Natural killer cell treated with Interleukin-12 subunit alpha and Interleukin-12 subunit beta and Interleukin-15 and Interleukin-18, amount 100 ng/mL, for 72 hours (primary cell): ENCODE results near the gene ZNRF1. TPM values are rescaled to one million over a fixed set of nuclear protein-coding genes. Genes with fewer than 3 reads are reported as not detected.
"Not testable (repeated sequence)": the region's sequence is repeated elsewhere in the genome, so short reads cannot be mapped to it uniquely, and the experiment has no call there.

ENCODE experiments used
- ATAC-seq, 2 donors: fragments of 150-1000 bp; cut with Tn5 transposase in 1 of 2; sonication (Bioruptor Pico), chemical (Tn5 transposase) in 1 of 2; 2 replicates each; pipeline ENCODE4 v1.10.0; 2021
- DNase-seq: peaks from one replicate; pipeline ENCODE4 v3.0.0; 2022; ENCODE audit warnings: low spot score
- H3K27ac Mint-ChIP-seq, 2 donors: 1 replicate in 1 of 2; 2 replicates in 1 of 2; pipeline ENCODE4 v1.8.0; 2022; ENCODE audit warnings: mixed read lengths in 2 of 2, mild to moderate bottlenecking in 1 of 2, moderate library complexity in 1 of 2
- H3K27me3 Mint-ChIP-seq, 2 donors: 1 replicate in 1 of 2; 2 replicates in 1 of 2; pipeline ENCODE4 v1.8.0; 2022; ENCODE audit warnings: mixed read lengths in 2 of 2
- H3K36me3 Mint-ChIP-seq: one replicate; pipeline ENCODE4 v1.8.0; 2022; ENCODE audit warnings: mixed read lengths
- H3K4me1 Mint-ChIP-seq, 2 donors: 1 replicate in 1 of 2; 2 replicates in 1 of 2; pipeline ENCODE4 v1.8.0; 2022; ENCODE audit warnings: low read depth in 2 of 2, mixed read lengths in 2 of 2, mild to moderate bottlenecking in 1 of 2
- H3K4me3 Mint-ChIP-seq: one replicate; pipeline ENCODE4 v1.8.0; 2022; ENCODE audit warnings: mixed read lengths
- H3K9me3 Mint-ChIP-seq: 2 replicates; pipeline ENCODE4 v1.8.0; 2022; ENCODE audit warnings: mixed read lengths
- total RNA-seq, 2 donors: library from RNA; stranded (reverse); gene quantifications; one replicate each; pipeline ENCODE4 v1.2.3, GENCODE V29; 2022

The ZNRF1 gene
- total RNA-seq = 10 to 100 TPM; 58.6 to 89.7 TPM

- H3K4me1 Mint-ChIP-seq = peaks cover 44 to 45% of the 10 kb centered on the region in 2 donors
- H3K27ac Mint-ChIP-seq = peak within 1 kb of the TSS; percentile 77 to 86
- peaks cover 13% of the 10 kb centered on the region for H3K36me3 Mint-ChIP-seq
- peaks cover 3 to 7% of the 10 kb centered on the region in 2 donors for H3K27me3 Mint-ChIP-seq
- H3K4me3 Mint-ChIP-seq = peak within 1 kb of the TSS; percentile 93
- peak; percentile 91 to 94 for ATAC-seq
- peak; percentile 93 for DNase-seq
- H3K9me3 Mint-ChIP-seq = no peaks in the 10 kb centered on the region
These were observed at the start of gene ZNRF1 for GRCh38 chr16:74998481-74999218. Gene ZNRF1, plus strand, starts transcription at chr16:74999024. Its CDS starts 648 bp downstream, at chr16:74999672.

- Mint-ChIP-seq H3K4me1 (peaks cover 0 to 3% of the 10 kb centered on the region in 2 donors), H3K4me3 (no peak overlapping the region), H3K27me3 (no peaks in the 10 kb centered on the region), H3K27ac (no peak overlapping the region), H3K36me3 (peaks cover 12% of the 10 kb centered on the region), H3K9me3 (no peaks in the 10 kb centered on the region)
- ATAC-seq (no peak), DNase-seq (no peak)
These were observed 49.5 kb upstream of the ZNRF1 start for GRCh38 chr16:74949309-74949708.

GRCh38 chr16:74950511-74950910, 48.3 kb upstream of the ZNRF1 start:
- H3K4me1 Mint-ChIP-seq = peaks cover 0 to 3% of the 10 kb centered on the region in 2 donors
- no peak overlapping the region for H3K27ac Mint-ChIP-seq
- no peak overlapping the region for H3K4me3 Mint-ChIP-seq
- no peaks in the 10 kb centered on the region for H3K9me3 Mint-ChIP-seq
- peaks cover 18% of the 10 kb centered on the region for H3K36me3 Mint-ChIP-seq
- ATAC-seq = no peak
- no peaks in the 10 kb centered on the region for H3K27me3 Mint-ChIP-seq
- no peak for DNase-seq

GRCh38 chr16:74951206-74951605, 47.6 kb upstream of the ZNRF1 start:
- Mint-ChIP-seq H3K27ac (no peak overlapping the region), H3K4me3 (no peak overlapping the region), H3K9me3 (no peaks in the 10 kb centered on the region), H3K36me3 (peaks cover 20% of the 10 kb centered on the region), H3K27me3 (no peaks in the 10 kb centered on the region), H3K4me1 (peaks cover 0 to 3% of the 10 kb centered on the region in 2 donors)
- DNase-seq (no peak), ATAC-seq (no peak)

- no peaks in the 10 kb centered on the region for H3K27me3 Mint-ChIP-seq
- no peak overlapping the region for H3K27ac Mint-ChIP-seq
- H3K9me3 Mint-ChIP-seq = no peaks in the 10 kb centered on the region
- DNase-seq (no peak), ATAC-seq (no peak)
- H3K4me3 Mint-ChIP-seq = no peak overlapping the region
- peaks cover 23% of the 10 kb centered on the region for H3K36me3 Mint-ChIP-seq
- peaks cover 0 to 3% of the 10 kb centered on the region in 2 donors for H3K4me1 Mint-ChIP-seq
These were observed 47.1 kb upstream of the ZNRF1 start for GRCh38 chr16:74951681-74952080.

- Mint-ChIP-seq H3K4me3 (no peak overlapping the region), H3K9me3 (no peaks in the 10 kb centered on the region), H3K27me3 (no peaks in the 10 kb centered on the region), H3K4me1 (peaks cover 3 to 6% of the 10 kb centered on the region in 2 donors), H3K36me3 (peaks cover 19% of the 10 kb centered on the region), H3K27ac (no peak overlapping the region)
- no peak for DNase-seq
- ATAC-seq = no peak
These were observed 44.1 kb upstream of the ZNRF1 start for GRCh38 chr16:74954763-74955162.

GRCh38 chr16:74973304-74973703, 25.5 kb upstream of the ZNRF1 start:
- Mint-ChIP-seq H3K9me3 (no peaks in the 10 kb centered on the region), H3K27me3 (no peaks in the 10 kb centered on the region), H3K4me1 (peaks cover 6% of the 10 kb centered on the region in 2 donors), H3K27ac (no peak overlapping the region), H3K4me3 (no peak overlapping the region), H3K36me3 (no peaks in the 10 kb centered on the region)
- ATAC-seq (no peak), DNase-seq (no peak)

GRCh38 chr16:74975591-74975990, 23.2 kb upstream of the ZNRF1 start:
- Mint-ChIP-seq H3K36me3 (no peaks in the 10 kb centered on the region), H3K27ac (no peak overlapping the region), H3K4me3 (no peak overlapping the region), H3K27me3 (no peaks in the 10 kb centered on the region), H3K9me3 (no peaks in the 10 kb centered on the region), H3K4me1 (no peaks in the 10 kb centered on the region)
- DNase-seq = no peak
- ATAC-seq = no peak

- Mint-ChIP-seq H3K4me3 (no peak overlapping the region), H3K27ac (no peak overlapping the region), H3K27me3 (no peaks in the 10 kb centered on the region), H3K4me1 (peaks cover 3 to 11% of the 10 kb centered on the region in 2 donors), H3K36me3 (no peaks in the 10 kb centered on the region), H3K9me3 (no peaks in the 10 kb centered on the region)
- ATAC-seq (no peak), DNase-seq (no peak)
These were observed 16.6 kb upstream of the ZNRF1 start for GRCh38 chr16:74982256-74982655.

GRCh38 chr16:74984194-74984528, 14.7 kb upstream of the ZNRF1 start:
- ATAC-seq = no peak
- Mint-ChIP-seq H3K9me3 (no peaks in the 10 kb centered on the region), H3K27ac (peak overlapping the region; percentile 60 to 76), H3K4me1 (peaks cover 3 to 11% of the 10 kb centered on the region in 2 donors), H3K4me3 (peak overlapping the region; percentile 92), H3K36me3 (no peaks in the 10 kb centered on the region), H3K27me3 (no peaks in the 10 kb centered on the region)
- DNase-seq = no peak

GRCh38 chr16:74984529-74985296, 14.1 kb upstream of the ZNRF1 start, which contains the start of gene WDR59:
Gene WDR59, minus strand, starts transcription at chr16:74985123. Its CDS starts 106 bp downstream, at chr16:74985017.
- DNase-seq (peak; percentile 100), ATAC-seq (peak; percentile 100)
- Mint-ChIP-seq H3K36me3 (no peaks in the 10 kb centered on the region), H3K27ac (peak within 1 kb of the TSS; percentile 60 to 76), H3K4me1 (peaks cover 3 to 11% of the 10 kb centered on the region in 2 donors), H3K9me3 (no peaks in the 10 kb centered on the region), H3K27me3 (no peaks in the 10 kb centered on the region), H3K4me3 (peak within 1 kb of the TSS; percentile 92)

GRCh38 chr16:74987027-74987681, 11.7 kb upstream of the ZNRF1 start:
- Mint-ChIP-seq H3K36me3 (no peaks in the 10 kb centered on the region), H3K9me3 (no peaks in the 10 kb centered on the region), H3K4me3 (no peak overlapping the region), H3K4me1 (peaks cover 3 to 11% of the 10 kb centered on the region in 2 donors), H3K27me3 (no peaks in the 10 kb centered on the region), H3K27ac (no peak overlapping the region)
- ATAC-seq (no peak), DNase-seq (no peak)

GRCh38 chr16:74989864-74990263, 9.0 kb upstream of the ZNRF1 start:
- not testable (repeated sequence) for H3K9me3 Mint-ChIP-seq, H3K27ac Mint-ChIP-seq, H3K4me1 Mint-ChIP-seq, H3K36me3 Mint-ChIP-seq, DNase-seq, H3K27me3 Mint-ChIP-seq, H3K4me3 Mint-ChIP-seq, ATAC-seq

GRCh38 chr16:74990832-74991231, 8.0 kb upstream of the ZNRF1 start:
- H3K4me1 Mint-ChIP-seq = no peaks in the 10 kb centered on the region

More at GRCh38 chr16:74990832-74991231, 8.0 kb upstream of the ZNRF1 start:
- H3K27me3 Mint-ChIP-seq = peaks cover 3 to 8% of the 10 kb centered on the region in 2 donors
- no peaks in the 10 kb centered on the region for H3K36me3 Mint-ChIP-seq
- DNase-seq = no peak
- H3K4me3 Mint-ChIP-seq = no peak overlapping the region
- H3K27ac Mint-ChIP-seq = no peak overlapping the region
- no peak for ATAC-seq
- no peaks in the 10 kb centered on the region for H3K9me3 Mint-ChIP-seq
